ENCODE results near the gene USP48.

Gene USP48

DNA sequence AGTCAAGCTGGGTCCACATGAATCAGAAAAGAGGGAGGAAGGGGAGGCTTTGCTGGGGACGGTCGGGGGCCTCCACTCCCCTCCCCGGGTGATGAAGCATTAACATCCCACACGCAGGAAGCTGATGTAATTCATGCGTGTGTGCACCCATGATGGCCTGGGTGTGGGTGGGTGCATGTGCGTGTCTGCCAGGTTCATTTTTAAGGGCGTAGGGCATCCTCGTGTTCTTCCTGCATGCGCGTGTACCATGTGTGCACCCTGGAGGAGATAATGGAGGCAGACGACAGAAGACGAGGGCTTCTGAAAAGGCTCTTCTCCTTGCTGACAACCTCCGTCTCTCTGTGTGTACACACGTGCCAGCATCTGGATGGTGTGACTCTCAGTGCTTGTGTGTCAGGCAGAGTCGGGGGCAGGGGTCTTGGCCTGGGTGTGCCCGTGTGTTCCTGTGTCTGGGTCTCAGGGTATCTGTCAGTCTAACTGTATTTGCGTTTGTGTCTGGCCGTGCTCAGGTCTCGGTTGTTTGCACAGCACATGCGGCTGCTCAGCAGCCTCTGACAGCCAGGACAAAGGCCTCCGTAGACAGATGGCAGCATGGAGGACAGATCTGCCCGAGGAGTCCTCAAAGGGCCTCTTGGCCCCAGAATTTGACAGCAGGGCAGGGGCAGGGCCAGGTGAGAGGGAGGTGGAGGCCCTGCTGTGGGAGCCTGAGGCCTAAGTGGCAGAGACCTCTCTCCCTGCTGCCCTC is 116.2 kb downstream of the USP48 start:
- no peak for DNase-seq

DNA sequence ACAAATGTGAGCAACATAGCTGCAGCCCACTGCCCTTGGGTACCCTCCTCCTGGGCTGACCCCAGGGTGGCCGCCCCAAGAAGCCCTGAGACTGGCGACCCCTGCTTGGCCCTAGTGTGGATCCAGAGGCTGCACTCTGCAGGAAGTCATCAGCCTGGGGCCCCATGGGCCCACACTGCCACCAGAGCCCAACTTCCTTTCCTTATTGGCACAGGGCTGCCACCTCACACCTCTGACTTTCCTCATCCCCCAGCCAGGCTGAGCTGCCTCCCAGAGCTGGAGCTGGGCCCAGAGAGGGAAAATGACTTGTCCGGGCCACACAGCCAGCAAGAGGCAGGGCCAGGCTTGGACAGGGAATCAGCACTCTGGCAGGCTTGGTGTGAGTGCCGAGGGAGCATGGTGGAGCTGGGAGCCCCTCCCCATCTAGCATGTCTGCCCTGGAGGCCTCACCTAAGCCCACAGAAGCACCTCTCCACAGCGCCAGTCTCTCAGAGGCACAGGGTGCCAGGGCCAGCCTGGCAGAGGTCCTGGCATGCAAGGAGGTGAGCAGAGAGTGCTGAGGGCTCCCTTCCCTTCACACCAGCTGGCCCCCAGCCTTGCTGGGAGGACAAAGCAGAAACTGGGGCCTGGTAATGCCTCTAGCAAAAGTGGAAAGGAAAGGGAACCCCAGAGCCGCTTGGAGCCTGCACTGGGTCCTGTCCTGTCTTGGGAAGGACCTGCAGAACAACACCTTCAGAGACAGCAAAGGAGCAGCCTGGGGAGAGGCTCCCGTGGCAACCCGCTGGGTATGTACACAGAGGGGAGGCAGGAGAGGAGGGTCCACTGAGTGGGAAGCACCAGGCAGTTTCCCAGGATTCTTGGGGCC is 117.0 kb downstream of the USP48 start:
- no peak for DNase-seq

DNA sequence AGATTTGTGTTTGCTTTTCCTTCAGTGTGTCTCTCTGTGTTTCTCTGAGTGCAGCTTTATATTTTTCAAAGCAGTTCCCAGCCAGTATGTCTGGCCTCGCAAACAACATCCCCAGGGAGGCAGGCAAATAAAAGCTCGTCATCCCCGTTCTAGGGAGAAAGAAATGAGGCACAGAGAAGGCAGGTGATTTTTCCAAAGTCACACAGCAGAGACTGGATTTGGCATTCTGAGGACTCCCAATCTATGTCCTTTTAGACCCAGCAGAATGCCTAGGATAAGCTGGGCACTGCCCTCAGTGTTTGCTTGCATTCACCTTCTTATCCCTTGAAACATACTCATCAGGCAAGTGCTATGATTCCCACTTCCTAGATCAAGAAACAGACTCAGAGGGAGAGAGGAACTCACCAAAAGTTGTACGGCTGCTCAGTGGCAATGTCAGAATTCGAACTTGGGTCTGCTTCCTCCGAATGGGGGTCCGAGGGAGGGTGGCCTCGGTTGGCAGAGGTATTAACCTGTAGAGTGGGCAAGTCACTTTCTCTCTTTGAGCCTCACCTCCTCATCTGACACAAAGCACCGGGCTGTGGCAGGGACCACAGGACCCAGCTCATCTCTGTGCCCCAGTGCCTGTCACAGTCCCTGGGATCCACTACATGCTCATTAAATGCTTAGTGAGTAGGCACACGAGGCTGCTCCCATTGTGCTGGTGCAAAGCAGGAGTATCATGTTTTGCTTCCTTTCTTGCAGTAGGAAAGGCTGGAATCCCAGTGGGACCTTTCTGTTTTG is 118.0 kb downstream of the USP48 start:
- DNase-seq: no peak

DNA sequence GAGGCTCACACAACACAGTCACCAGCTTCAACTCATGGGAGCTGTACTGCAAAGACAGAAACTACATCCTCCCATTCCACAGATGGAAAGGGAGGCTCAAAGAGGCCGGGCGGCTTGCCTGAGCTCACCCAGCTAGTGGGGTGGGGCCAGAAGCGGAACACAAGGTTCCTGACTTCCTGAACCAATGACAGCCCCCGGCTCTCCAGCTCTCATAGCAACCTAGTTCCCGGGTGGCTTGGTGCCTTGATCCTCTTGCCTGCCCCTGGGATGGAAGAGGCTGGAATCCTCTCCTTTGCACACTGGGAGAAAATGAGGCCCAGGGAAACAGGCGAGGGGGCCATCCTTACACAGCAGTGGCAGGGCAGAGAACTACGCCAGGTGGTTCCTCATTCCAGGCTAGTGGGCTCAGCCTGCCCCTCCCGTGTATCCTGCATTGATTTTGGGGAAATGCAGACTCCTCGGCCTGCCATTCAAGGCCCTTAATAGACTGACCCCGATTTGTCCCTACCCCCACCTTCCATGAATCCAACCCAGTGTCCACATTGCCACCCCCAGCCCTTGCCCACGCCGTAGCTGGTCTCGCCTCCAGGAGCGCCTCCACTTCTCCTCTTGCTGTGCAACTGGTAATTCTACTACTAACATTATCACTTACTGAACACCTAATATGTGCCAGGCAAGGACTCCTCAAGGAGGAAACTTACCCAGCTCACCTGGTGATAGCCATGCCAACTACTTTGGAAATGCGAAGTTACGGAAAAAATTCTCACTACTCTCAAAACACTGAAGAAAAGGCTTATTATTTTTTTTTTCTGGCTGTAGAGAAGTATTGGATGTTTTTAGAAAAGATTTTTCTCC is 118.8 kb downstream of the USP48 start:
- no peak for DNase-seq

DNA sequence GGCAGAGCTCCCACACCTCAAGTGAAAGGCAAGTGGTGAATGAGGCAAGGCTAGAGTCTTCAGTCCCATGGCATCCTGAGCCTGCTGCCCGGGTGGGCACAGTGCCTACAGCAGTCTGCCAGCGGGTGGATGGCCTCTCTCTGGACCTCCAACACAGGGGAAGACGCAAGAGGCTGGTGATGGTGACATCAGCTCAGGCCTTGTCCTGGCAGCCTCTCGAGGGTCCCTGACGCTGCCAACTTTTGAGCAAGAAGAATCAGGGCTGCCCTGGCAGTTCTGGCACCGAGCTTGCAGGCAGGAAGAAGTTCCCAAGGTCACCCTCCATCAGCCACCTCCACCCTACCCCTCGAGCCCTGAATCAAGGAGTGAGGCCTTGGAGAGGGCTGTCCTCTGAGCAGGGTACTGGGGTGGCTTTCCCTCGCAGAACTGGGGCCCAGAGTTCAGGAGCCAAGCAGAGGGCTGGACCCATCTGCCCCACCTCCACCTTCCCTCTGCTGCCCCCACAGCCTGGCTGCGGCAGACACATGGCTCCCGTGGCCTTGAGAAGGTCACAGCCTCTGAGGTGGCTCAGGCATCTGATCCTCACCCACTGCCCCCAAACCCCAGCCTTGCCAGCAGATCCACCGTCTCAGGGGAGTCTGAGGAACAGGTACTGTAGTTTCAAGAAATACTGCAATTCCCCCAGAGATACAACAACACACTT is 119.5 kb downstream of the USP48 start:
- no peak for DNase-seq

DNA sequence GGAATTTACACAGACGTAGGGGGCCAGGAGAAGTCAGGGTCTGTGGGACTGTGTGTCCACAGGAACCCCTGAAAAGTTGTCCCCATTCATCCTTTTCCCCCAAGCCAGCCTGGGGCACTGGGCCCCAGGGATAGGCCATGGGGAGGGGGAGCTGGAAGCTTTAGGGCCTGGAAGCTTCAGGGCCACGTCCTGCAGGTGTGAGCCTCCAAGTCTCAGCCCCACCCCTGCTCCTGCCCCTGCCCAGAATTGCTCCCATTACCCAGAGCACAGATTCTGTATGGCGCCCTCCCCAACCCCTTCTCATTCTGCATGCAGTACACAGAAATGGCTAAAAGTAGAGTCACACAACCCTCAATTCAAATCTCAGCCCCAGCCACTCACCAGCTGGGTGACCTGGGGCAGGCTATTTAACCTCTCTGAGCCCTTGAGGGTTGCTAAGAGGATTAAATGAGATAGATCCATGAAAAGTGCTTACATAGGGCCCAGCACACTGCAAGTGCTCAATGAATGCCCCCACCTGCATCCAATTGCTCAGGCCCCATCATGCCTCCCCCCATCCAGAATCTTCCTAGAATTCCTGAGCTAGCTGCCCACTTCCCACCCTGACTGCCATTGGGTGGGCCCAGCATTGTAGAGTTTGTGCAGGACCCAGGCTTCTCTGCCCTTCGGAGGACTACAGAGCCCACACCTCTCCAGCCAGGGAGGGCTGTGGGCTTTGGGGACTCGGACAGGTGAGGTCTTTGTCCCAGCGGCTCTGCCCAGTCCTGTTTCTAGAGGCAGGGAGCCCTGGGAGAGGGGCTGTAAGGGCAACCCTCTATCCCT is 120.3 kb downstream of the USP48 start:
- no peak for DNase-seq

DNA sequence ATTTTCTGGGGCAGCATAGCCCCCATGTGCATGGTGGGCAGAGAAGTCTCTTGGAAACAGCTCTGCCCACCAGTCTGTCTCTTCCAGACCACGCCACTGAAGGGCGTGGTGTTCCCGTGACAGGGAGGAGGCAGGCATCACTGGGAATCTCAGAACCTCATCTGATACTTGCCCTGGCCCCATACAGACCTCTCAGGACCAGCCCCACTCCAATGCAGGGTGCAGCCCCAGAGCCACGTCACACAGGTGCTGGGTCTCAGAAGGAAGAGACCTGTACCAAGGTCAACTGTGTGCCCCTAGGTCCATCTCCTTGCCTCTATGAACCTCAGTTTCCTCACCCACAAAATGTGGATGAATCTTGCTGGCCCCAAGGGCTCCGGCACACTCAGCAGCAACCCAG is 121.1 kb downstream of the USP48 start:
- DNase-seq: no peak

DNA sequence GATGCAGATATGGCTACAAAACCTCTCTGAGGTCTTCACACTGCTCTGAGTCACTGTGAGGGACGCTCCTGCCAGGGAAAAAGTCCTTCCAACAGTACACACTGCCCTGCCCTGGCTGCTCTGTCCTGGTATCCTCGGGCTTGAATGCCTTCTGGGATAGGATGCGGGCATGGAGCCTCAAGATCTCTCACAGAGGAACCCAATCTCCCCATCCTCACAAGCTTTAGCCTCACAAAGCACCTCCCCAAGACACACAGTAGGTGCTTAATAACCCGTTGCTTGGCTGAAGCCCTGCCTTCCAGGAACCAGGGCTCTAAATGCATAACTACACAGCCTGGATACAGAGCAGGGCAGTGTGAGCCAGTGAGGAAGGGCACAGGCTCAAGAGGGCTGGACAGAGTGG is 123.0 kb downstream of the USP48 start:
- DNase-seq: no peak

DNA sequence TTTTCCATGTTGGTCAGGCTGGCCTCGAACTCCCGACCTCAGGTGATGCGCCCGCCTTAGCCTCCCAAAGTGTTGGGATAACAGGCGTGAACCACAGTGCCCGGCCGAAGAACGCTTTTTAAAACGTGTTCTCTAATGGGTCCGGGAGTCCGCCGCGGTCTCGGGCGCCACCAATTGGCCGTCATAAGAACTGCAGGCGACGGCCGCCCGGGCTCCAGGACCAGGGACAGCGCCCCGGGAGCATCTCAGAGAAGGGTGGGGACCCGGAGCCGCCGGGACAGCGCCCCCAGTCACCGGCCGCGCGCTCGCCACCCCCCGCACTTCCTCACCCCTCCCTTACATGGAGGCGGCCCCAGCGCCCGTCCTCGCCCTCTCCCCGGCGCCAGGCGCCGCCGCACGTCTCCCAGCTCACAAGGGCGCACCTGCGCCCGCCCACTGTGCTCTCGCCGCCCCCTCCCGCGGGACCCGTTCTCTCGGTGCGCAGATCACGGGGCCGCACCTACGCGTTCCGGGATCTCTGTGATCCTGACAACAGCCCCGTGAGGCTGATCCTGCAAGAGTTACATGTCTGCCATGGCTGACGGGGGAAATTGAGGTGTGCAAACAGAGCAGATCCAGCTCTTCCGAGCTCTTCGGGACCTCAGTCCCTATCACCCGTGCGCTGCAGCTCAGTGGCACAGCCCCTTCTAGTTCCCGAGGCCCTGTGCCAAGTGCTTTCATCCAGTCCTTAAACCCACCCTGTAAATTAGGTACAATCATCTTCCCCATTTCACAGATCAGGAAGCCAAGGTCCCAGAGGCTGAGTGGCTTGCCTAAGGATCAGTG is 123.6 kb downstream of the USP48 start:
- peak; percentile 84 for DNase-seq

DNA sequence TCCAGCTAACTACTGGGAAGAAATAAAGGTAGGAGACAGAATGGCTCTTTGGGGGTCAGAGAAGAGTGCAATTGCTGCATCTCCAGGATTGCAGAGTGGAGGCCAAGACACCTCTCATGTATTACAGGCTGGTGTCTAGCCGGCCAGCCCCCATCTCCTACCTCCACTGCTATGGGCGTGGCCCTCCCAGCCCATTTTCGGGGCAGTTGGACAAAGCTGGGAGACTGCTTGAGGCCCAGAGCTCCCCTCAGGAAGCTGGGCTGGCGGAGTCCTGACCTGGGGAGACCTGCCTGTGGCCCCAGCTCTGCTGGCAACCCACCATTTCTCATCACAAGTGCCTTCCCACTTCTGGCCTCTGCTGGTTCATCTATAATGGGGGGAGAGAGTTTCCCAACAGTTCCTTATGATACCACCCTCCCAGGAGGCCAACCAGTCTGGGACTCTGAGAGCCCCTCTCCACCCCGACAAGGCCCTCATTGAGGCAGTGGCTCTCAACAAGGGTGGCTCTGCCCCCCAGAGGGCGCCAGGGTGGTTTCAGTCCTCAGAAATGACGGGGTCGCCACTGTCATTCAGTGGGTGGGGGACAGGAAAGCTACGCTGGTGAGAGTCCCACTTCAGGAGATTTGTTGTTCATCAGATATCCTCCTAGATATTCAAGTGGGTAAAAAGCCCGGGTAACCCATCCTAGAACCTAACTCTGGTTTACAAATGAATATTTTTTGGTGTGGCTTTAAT is 125.3 kb downstream of the USP48 start:
- DNase-seq: no peak

DNA sequence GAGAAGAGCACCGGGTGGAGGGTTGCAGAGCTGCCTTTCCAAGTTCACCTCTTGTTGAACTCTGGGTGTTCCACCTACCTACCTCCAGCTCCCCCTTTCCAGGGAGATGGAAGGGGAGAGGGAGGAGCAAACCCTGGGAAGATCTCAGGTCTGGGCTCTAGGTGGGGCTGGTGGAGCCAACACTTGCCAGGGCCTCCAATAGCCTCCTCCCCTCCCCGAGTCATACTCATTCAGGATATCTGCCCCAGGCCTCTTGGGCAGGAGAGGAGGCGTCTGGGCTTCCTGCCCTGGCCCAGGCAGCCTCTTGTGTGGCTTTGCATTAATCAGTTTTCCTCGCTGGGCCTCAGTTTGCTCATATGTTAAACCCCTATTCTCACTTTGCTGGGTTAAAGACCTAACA is 127.2 kb downstream of the USP48 start:
- no peak for DNase-seq

DNA sequence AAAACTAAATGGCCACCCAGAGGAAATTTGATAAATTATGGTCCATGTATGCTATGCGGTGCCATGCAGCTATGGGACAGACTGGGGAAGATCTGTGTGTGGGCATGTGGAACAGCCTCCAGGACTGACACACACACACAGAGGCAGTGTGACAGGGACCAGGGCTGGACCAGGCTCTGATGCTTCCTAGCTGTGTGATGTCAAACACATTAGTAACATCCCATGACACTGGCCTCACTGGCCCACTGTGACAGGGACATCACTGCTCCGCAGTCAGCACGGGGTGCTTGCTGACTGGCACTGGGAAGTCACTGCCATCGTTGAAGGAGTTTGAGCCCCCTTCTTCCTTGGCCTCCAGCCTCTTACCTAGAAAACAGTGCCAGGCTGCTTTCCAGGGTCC is 127.7 kb downstream of the USP48 start:
- no peak for DNase-seq

DNA sequence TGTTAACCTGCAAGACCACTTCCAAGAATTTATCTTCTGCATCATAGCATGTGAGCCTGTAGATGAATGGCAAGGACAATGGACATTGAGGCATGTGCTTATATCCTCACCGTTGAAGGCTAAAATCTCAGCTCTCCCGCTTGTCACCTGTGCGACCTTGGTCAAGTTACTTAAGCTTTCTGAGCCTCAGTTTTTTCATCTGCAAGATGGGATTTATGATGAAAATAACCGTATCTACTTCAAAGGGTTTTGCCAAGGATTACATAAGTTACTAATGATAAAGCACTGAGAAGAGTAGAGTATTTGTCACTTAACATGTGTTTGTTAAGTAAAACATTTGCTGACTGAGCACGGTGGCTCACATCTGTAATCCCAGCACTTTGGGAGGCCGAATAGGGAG is 128.7 kb downstream of the USP48 start:
- DNase-seq: no peak

DNA sequence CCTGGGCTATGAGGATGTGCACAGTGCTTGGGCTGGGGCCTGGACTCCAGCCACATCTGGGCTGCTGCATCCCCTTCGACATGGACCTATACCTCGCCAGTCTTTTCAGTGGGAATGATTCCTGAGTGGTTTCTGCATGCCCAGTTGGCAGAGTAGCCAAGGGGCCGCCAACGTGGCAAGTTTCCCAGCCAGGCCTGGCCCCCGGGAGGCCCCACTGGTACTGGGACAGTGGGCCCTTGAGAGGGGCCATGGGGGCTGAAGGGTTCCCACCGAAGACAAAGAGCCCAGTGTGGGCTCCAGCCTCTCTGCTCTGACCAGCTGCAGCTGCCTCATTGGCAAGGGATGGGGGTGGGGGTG is 129.2 kb downstream of the USP48 start:
- no peak for DNase-seq

DNA sequence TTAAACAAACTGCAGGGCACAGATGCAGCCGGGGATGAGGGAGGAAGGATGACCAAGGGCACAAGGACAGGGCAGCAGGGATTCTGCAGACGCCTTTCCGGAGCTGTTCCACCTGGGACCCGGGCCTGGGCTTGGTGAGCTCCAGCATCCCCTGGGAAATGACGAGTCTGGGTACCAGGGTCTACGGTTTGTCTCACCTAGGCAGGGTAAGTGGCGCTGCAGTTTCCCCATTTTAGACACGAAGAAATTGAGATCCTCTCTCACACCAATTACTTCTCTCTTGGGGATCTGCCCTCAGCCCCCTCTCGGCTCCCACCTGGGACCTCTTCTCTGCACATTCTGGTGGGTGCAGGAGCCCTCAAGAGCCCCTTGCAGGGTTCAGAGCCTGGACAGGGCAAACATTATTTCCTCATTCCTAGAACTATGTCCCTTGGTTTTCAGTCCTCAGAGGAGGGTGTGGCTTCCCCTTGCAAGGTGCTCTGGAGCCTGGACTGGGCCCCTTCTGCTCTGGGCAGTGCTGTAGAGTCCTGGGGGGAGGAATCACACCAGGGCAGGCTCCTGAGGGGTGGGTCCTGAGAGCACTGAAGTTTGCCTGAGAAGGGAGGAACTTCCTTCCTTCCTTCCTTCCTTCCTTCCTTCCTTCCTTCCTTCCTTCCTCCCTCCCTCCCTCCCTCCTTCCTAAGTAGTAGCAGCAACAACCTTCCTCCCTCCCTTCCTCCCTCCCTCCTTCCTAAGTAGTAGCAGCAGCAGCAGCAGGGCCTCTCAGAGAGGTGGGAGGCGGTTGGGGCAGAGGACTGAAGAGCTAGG is 129.8 kb downstream of the USP48 start:
- DNase-seq: no peak

DNA sequence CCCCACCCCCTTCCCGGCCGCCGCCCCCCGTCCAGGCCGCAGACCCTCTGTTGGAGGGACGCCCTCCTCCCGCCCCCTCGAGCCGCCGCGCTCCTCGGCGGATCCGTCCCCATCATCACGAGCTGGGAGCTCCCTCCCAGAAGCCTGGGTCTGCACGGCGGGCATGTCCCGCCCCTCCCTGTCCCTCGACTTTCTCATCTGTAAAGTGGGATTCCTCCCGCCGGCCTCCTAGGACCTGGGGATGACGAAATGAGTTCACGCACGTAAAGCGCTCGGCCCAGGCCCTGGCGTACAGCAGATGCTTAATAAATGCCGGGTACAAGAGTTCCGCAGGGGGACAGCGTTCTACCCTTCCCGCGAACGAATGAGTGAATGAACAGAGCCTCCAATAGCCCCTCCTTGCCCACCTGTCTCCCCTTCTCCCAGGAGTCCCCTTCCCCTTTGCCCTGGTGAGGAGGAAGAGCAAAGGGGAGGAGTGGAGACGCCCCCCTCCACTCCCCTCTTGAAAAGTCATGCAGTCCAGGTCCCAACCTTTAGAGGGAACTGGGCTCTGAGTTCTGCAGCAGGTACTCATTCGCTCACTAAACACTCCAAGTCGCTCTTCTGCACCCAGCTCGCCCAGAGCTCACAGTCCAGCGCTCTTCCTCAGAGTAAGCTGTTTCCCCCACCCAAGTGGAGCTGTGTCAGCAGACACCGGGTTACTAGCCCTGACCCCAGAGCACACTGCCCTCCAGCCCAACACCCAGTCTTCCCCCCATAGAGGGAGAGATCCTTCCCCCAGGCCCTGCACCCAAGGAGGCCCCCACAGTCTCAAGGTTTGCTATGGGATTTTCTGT is 130.6 kb downstream of the USP48 start:
- DNase-seq: no peak

DNA sequence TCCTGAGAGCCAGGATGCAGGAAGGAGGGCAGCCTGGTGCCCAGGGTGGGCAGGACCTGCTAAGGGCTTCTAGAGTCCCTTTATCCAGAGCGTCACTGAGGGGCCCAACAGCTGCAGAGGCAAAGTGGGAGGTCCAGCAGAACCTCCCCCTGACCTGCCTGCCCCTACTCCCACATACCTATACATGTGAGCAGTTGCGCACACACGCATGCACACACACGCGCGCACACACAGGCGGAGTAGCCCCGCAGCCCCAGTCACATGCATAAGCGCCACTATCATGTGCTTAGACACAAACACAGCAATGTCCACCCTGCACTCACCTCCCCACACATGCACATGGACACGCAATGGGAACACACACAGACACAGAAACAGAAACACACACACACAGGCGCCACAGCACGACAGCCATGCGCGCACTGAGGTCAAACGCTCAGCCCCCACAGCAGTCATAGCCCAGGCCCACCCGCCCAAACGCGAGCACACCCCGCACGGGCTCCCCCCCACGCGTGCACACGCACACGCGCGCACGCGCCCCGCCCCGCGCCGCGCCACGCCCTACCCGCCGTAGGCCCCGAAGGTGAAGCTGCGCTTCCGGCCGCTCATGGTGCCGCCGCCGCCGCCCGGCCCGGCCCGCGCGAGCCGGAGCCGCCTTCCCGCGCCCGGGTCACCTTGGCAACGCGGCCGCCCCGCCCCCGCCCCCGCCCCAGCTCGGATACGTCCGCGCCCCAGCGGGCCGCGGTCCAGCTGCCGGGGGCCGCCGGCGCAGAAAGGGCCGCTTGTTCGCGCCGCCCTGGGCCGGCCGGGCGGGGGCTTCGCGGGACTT is 131.5 kb downstream of the USP48 start:
- DNase-seq: peak; percentile 81
